ENCODE data around the gene LOC101059915.
A peak's percentile ranks its signal among the peaks of the same experiment; 100 is the strongest.

- peak; percentile 63 for TF ChIP-seq CTCF (conservative IDR thresholded peaks at IDR 0.05; ENCODE audit: low read length)
- TF ChIP-seq EZH2phosphoT487 (IDR thresholded peaks at IDR 0.05; ENCODE audit: borderline replicate concordance, low read depth, low read length): no peak
Measured at GRCh38 chrX:71650333-71650969, 16.9 kb upstream of the LOC101059915 start.

Measured in OCI-LY7 (cell line).